Ureter (tissue), 1 donor: ENCODE results near the gene EDARADD. TPM values are rescaled to one million over a fixed set of nuclear protein-coding genes. Genes with fewer than 3 reads are reported as not detected.
A peak's percentile ranks its signal among the peaks of the same experiment; 100 is the strongest.
"Not testable (repeated sequence)": the region's sequence is repeated elsewhere in the genome, so short reads cannot be mapped to it uniquely, and the experiment has no call there.

Experiments
- DNase-seq: peaks from one replicate; pipeline ENCODE4 v3.0.0-alpha.2; 2020; ENCODE audit warnings: low spot score
- total RNA-seq: library from RNA; stranded (reverse); gene quantifications from one replicate; pipeline ENCODE4 v1.2.4, GENCODE V29; 2023
- donor health status: DM: yes; HTN: yes; CAD: no.

Gene EDARADD
- total RNA-seq, 1 donor from 2014 or later = 50.4 TPM

DNA sequence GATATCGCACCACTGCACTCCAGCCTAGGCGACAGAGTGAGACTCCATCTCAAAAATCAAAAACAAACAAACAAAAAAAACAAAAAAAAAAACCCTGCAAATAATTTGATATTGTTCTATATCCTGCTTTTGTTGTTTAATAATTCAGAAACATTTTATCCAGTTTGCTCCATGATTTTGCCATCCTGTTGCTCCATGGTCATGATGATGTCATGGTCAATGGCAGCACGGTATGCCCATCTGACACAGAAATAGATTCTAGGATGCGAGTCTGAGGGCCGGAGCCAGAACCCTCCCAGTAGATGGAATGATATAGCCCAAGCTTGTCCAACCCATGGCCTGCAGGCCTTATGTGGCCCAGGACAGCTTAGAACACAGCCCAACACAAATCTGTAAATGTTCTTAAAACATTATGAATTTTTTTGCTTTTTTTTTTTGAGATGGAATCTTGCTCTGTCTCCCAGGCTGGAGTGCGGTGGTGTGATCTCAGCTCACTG, 39.8 kb downstream of the EDARADD start:
- no peak for DNase-seq

DNA sequence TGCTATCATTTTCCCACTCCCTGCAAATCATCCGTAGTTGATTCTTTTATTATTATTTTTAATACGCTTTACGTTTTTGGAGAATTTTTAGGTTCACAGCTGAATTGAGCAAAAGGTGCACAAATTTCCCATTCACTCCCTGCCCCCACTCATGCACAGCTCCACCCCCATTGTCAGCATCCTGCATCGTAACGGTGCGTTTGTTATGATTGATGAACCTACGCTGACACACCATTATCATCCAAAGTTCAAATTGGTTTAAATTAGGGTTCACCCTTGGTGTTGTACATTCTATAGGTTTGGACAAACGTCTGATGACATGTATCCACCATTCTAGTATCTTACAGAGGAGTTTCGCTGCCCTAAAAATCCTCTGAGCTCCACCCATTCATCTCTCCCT, 44.5 kb downstream of the EDARADD start:
- DNase-seq = no peak

DNA sequence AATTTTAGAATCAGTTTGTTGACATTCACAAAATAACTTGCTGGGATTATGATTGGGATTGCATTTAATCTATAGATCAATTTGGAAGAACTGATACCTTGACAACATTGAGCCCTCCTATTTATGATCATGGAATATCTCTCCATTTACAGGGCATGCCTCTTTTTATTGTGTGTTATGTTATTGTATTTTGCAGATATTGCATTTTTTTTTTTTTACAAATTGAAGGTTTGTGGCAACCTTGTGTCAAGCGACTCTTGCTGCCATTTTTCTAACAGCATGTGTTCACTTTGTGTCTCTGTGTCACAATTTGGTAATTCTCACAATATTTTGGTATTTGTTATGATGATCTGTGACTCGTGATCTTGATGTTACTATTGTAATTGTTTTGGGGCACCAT, 46.3 kb downstream of the EDARADD start:
- no peak for DNase-seq

DNA sequence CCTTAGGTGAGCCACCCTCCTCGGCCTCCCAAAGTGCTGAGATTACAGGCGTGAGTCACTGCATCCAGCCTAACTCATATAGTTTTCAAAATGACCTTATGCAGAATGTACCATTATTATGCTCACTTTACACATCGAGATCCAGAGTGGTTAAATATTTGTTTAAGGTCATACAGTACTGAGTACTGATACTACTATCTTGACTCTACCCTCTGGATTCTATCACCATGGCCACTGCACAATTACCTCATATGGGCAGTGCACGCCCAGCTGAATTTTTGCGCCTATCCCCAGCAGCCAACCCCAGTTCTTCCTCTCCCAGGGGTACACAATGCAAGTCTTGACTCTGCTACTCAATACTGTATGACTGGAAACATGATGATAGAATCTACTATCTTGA, 56.7 kb downstream of the EDARADD start:
- no peak for DNase-seq

DNA sequence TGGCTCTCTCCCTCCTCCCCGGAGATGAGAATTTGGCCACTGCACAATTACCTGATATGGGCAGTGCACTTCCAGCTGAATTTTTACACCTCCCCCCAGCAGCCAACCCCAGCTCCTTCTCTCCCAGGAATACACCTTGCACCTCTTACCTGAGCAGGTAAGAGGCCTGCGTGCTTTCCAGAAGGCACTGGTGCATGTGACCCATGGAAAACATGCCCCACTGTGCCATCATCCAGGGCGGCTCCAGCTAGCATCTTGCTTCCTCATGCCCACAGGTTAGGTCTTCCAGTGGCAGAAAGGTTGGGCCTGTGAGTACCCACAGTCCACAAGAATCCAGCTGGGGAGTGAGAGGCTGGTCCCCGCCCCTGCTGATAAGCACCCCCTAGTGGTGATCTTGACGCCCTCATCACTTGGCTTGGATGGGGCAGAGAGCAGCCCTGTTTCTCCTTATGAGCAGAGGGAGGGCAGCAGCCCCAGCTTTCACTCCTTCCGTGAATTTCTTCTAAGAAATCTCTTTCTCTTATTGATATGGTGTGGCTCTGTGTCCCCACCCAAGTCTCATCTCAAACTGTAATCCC, 57.8 kb downstream of the EDARADD start:
- DNase-seq = no peak

DNA sequence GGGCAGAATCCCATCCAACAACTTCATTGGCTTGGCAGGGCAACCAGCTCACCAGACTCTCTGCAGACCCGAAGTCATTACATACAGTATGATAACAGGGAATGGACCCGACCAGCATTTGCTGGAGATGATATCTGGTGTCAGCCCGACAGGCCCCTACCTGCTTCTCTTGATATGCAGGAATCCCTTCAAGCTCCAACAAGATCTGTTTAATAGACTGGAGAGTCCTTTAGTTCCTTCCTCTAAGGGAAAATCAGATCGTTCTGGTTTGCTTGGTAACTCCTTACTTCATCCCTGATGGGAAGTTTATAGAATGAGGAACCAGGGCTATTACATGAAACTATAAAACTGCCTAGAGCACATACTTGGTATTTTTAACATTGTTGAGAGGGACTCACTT, 61.2 kb downstream of the EDARADD start:
- peak; percentile 64 for DNase-seq

DNA sequence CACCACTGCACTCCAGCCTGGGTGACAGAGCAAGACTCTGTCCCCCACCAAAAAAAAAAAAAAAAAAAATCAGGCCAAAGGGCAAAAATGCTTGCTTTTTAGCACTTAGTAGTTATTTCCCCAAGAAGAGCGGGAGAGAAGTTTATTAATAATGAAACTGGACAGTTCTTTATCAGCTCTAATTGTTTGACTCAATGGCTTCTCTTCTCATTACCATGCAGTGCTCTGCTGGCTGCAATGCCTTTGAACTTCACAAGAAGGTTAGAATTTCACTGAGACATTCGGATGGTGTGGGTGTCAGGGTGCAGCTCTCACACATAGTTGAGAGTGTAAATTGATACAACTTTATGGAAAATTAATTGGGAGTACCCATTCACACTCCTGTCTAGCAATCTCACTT, 63.7 kb downstream of the EDARADD start:
- no peak for DNase-seq

DNA sequence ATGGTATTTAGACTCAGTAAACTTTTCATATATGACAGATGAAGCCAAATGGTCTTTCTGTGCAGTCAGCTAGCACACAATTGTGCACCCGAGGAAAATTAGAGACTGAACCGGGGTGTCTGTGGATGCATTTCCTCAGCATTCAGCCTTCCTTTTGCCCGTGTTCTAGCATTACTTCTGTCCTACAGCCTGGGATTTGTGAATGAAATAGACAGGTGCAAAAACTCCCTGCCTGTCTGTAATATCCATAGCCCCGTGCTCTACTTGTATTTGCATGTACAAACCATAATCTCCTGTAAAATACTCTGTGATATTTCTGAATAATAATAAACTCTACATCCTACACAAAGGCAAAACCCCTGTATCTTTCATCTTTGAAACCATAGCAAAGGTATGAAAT, 64.9 kb downstream of the EDARADD start:
- no peak for DNase-seq

DNA sequence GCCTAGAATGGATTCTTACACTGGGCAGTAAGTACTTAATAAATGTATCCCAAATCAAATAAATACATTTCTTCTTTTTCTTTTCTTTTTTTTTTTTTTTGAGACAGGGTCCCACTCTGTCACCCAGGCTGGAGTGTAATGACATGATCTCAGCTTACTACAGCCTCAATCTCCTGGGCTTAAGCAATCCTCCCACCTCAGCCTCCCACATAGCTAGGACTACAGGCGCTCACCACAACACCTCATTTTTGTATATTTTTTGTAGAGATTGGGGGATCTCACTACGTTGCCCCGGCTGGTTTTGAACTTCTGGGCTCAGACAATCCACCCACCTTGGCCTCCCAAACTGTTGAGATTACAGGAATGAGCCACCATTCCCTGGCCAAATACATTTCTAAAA, 66.0 kb downstream of the EDARADD start:
- DNase-seq = no peak

DNA sequence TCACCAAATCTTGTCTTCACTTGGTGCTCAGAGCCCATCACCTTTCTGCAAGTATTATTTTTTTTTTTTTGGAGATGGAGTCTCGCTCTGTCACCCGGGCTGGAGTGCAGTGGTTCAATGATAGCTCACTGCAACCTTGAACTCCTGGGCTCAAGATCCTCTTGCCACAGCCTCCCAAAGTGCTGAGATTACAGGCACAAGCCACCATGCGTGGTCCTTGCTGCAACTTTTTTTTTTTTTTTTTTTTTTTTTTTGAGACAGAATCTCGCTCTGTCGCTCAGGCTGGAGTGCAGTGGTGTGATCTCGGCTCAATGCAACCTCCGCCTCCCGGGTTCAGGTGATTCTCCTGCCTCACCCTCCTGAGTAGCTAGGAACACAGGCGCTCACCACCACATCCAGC, 70.1 kb downstream of the EDARADD start:
- not testable (repeated sequence) for DNase-seq

DNA sequence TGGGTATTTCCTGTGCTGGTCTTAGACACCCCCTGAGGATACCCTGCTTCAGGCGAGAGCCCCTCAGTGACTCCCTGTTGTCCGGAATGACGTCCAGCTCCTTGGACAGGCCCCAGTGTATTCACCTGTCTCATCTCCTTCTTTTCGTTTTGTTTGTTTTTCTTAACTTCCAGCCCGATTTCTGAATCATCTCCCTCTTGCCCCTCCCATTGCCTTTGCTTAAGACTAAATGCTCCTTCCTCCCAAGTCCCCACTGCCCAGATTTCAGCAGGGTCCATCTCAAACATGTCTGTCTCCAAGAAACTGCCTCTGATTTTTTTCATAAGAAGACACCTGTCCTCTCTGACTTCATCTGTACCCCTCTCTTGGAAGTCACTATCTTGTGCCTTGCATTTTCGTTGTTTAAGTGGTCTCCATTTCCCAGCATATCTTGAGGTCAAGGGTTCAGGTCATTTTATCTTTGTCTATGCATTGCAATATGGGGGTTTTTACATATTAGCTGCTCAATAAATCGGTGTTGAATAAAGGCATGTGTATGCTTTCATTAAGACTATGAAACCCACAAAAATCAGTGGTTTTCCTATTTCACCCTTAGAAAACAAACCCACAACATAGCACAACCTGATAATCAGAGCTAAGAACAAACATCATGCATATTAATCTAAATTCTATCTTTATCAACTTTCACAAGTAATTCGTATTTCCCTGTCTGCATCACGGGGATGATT, 71.3 kb downstream of the EDARADD start:
- DNase-seq = no peak

DNA sequence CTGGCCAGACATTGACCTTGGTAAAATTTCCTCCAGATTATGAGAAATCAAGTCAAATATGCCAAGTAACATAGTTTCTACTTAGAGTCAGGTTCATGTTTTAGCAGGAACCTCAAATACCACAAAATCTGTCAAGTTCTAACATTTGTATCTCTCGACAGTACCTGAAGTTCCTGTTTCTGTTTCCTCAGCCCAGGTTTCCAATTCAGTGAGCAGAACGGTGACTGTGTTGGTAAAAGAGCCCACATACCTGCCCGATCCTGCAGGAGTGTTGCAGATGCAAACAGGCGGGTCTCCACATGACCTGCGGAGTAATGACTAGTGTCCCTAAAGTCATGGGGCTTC, 71.8 kb downstream of the EDARADD start:
- peak; percentile 77 for DNase-seq

DNA sequence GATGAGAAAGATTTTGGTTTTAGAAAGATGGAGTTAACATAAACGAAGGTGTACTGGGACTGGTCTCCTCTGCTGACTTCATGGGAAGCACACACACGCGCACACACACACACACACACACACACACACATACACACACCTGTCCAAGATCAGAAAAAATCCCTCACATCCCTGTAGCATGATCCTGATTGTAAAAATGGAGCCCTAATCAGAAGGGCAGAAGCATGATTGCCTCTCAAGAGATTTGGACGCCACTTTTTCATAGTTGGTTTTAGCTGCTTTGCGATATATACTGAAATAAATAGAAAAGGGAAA, 73.2 kb downstream of the EDARADD start:
- no peak for DNase-seq

DNA sequence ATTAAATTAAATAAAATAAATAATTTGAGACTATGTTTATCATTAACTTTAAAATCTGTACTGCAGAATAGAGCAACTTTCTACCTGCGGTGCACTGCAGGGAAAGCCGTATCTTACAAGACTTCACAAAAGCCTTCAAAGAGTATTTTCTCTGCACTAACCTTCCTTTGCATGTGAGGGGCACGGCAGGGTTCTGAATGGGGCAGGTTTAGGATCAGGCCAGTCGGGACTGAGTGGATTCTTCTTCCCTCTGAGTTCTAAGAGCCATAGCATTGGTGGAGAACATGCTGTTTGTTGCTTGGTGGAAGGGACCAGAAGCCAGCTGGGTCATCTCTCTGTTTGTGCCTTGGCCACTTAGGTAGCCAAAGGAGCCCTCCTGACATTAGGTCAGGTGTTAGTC, 74.5 kb downstream of the EDARADD start:
- no peak for DNase-seq

DNA sequence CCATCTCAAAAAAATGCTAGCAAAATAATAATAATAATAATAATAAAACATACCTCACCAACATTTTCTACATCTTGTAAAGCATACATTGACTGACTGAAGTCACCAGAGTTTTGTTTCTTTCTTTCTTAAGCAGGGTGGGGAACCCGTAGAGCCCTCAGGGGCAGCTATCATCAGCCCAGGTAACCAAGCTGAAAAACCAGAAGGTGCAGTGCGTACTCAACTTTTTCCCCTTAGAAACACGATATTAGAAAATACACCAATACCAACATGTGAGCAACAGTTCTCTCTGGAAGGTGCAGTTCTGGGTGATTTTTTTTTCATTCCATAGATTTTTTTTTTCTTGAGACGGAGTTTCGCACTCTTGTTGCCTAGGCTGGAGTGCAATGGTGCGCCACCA, 75.4 kb downstream of the EDARADD start:
- DNase-seq = no peak

DNA sequence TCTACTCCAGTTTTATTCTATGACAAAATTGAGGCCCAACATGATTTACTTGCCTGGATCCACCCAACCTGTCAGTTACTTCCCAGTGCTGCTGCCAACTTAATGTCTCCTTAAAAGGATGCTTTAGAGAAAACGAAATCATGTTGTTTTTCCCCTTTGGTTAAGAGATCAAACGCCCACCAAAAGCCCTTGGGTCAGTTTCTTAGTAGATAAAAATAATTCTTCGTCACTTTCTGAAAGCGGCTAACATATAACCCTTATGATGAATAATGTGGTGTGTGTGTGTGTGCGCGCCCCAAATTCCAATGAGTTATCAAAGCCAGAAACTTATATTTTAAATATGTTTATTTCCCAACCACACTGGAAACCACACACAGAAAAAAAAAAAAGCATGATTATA, 77.0 kb downstream of the EDARADD start:
- DNase-seq = no peak

DNA sequence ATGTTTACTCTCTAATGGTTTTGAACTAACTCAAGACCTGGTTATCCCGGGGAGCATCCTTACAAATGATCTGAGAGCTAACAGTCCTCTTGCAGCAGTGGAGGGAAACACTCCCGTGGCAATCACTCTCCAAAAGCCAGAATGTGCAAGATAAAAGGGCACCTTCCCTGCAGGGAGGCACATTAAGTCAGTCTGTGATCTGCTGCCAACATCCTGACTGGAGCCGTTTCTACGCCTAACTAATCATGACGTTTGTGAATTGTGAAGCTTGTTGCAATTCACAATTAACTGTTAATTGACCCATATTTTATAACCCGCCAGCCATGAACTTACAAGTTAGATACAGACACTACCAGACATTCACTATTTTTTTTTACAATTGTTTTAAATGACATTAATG, 77.6 kb downstream of the EDARADD start:
- no peak for DNase-seq

DNA sequence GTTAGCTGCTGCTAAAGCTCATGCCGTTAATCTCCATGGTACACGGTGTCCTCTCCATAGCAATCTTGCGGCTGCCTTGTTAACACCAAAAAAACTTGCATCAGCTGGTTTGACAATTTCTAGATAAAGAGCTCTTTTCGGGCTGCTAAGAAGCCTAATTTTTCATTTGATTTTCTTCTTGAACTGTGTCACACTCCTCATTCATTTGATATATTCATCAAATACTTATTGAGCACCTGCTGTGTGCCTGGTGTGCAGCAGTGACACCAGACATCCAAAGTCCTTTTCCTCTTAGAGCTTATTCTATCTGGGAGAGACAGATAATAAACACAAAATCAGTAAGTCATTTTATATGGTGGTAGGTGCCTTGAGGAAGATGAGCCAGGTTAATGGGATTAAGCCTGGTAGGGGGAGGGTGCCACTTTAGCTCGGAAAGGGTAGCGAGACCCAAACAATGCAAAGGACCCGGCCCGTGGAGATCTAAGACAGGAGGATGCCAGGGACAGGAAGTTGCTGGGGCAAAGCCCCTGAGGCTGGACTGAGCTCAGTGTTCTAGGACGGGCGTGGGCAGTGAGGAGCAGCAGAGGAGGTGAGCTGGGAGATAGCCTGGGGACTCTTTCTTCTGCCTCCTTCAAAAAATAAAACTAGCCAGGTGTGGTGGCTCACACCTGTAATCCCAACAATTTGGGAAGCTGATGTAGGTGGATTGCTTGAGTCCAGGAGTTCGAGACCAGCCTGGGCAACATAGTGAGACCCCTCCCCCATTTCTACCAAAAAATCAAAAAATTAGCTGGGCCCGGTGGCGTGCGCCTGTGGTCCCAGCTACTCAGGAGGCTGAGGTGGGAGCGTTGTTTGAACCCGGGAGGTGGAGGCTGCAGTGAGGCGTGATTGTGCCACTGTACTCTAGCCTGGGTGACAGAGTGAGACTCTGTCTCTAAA, 79.0 kb downstream of the EDARADD start:
- no peak for DNase-seq

DNA sequence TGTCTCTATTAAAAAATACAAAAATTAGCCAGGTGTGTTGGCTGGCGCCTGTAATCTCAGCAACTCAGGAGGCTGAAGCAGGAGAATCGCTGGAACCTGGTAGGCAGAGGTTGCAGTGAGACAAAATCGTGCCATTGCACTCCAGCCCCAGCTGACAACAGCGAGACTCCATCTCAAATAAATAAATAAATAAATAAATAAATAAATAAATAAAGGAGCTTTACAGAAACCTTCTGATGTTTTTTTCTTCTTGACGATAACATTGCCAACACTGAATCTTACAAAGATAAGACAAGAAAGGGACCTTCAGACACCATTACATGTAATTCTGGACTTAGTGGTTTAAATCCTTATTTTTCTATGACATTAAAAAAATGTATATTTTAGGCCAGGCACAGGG, 81.9 kb downstream of the EDARADD start:
- no peak for DNase-seq

DNA sequence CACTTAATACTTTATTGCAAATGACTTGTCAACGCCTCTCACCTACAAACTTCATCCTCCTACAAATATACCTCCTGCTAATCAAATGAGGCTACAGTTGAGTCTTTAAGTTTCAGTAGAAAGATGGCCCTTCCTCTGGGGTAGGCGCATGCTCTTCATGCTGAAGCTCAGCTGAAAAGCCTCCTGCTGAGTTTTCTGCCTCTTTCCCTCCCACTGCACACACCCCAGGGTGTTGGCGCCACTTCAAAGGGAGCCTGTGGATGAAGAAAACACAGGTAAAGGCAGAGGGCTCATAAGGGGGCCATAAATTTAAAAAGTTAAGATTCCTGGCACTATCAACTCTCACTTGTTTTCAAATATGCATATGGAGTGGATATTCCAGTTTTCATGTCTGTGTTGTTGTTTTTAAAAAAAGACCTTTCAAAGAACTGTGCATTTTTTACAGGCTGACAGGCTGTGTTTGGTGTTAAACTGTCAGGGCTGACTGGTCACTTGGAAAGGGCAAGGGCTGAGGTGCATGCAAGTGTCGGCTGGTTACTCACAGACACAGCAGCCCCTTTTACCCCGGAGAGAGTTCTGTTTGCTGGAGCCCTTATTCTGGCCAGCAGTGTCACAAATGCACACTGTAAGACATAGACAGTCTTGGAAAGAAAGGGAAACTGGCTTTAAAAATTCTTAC, 86.8 kb downstream of the EDARADD start:
- no peak for DNase-seq

DNA sequence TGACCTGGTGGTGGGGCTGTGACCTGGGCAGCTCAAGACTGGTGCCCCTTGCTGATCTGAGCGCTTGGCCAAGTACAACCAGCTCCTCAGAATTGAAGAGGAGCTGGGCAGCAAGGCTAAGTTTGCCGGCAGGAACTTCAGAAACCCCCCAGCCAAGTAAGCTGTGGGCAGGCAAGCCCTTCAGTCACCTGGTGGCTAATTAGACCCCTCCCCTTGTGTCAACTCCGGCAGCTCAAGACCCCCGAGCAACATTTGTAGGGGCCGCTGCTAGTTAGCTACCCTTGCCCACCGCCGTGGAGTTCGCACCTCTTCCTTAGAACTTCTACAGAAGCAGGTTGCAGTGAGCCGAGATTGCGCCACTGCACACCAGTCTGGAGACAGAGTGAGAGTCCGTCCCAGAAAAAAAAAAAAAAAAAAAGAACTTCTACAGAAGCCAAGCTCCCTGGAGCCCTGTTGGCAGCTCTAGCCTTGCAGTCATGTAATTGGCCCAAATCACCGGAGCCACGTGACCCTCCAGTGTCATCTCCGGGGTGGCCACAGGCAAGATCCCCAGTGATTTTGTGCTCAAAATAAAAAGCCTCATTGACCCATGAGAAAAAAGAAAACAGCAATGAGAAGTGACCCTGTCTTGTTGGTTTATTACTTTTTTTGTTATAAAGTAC, 90.4 kb downstream of the EDARADD start:
- no peak for DNase-seq
